Liver (tissue), 9 donors: Measurements from ENCODE around the gene PRDM12. TPM values are rescaled to one million over a fixed set of nuclear protein-coding genes. Genes with fewer than 3 reads are reported as not detected.

Source experiments
- DNase-seq: peaks from one replicate; pipeline ENCODE4 v3.0.0-alpha.2; 2017; ENCODE audit warnings: low spot score
- H3K27ac ChIP-seq, 2 donors: one replicate each; pipeline ENCODE4 v1.7.0; 2013; ENCODE audit warnings: inconsistent platforms in 2 of 2, low read length in 2 of 2, control low read depth in 1 of 2, low read depth in 1 of 2, mild to moderate bottlenecking in 1 of 2
- H3K27me3 ChIP-seq, 4 donors: one replicate each; pipeline versions ENCODE4 v1.6.1 to v1.7.0; 2013; ENCODE audit warnings: low read length in 3 of 4, inconsistent platforms in 1 of 4, mild to moderate bottlenecking in 1 of 4, moderate library complexity in 1 of 4; ENCODE audit not compliant: control insufficient read depth in 4 of 4, insufficient read depth in 4 of 4
- H3K36me3 ChIP-seq, 4 donors: one replicate each; pipeline versions ENCODE4 v1.6.1 to v1.7.0; 2013; ENCODE audit warnings: low read length in 3 of 4, mild to moderate bottlenecking in 3 of 4, low read depth in 1 of 4, moderate library complexity in 1 of 4; ENCODE audit not compliant: control insufficient read depth in 4 of 4, insufficient read depth in 3 of 4
- H3K4me1 ChIP-seq, 4 donors: one replicate each; pipeline versions ENCODE4 v1.6.1 to v1.7.0; 2013; ENCODE audit warnings: low read length in 3 of 4, mild to moderate bottlenecking in 3 of 4, moderate library complexity in 1 of 4; ENCODE audit not compliant: control insufficient read depth in 4 of 4, insufficient read depth in 4 of 4
- H3K4me3 ChIP-seq, 3 donors: one replicate each; pipeline versions ENCODE4 v1.6.1 to v1.7.0; 2013; ENCODE audit warnings: low read length in 3 of 3, control low read depth in 1 of 3, low read depth in 1 of 3, mild to moderate bottlenecking in 1 of 3
- H3K9ac ChIP-seq, 2 donors: one replicate each; pipeline ENCODE4 v1.7.0; 2013; ENCODE audit warnings: low read length in 2 of 2, mild to moderate bottlenecking in 2 of 2, moderate library complexity in 2 of 2, control low read depth in 1 of 2, low read depth in 1 of 2
- H3K9me3 ChIP-seq, 4 donors: one replicate each; pipeline versions ENCODE4 v1.6.1 to v1.7.0; 2013; ENCODE audit warnings: low read length in 3 of 4; ENCODE audit not compliant: control insufficient read depth in 4 of 4
- EGR1 ChIP-seq, 2 donors: IDR thresholded peaks; 2 replicates each; pipeline ENCODE4 v1.6.1; 2016 to 2018; ENCODE audit warnings: antibody characterized with exemption in 2 of 2, low read depth in 2 of 2
- FOXA1 ChIP-seq: IDR thresholded peaks from 2 replicates; pipeline ENCODE4 v1.6.1; 2016; ENCODE audit warnings: antibody characterized with exemption
- FOXA2 ChIP-seq: IDR thresholded peaks from 2 replicates; pipeline ENCODE4 v1.6.1; 2016; ENCODE audit warnings: antibody characterized with exemption
- GABPA ChIP-seq, 2 donors: IDR thresholded peaks in 1 of 2; conservative IDR thresholded peaks in 1 of 2; 2 replicates each; pipeline ENCODE4 v1.6.1; 2016; ENCODE audit warnings: antibody characterized with exemption in 2 of 2, mild to moderate bottlenecking in 1 of 2, moderate library complexity in 1 of 2
- HNF4A ChIP-seq, 2 donors: conservative IDR thresholded peaks; 2 replicates each; pipeline ENCODE4 v1.6.1; 2016; ENCODE audit warnings: antibody characterized with exemption in 2 of 2, mild to moderate bottlenecking in 2 of 2
- HNF4G ChIP-seq: IDR thresholded peaks from 2 replicates; pipeline ENCODE4 v1.6.1; 2016; ENCODE audit warnings: antibody characterized with exemption
- JUND ChIP-seq, 2 donors: IDR thresholded peaks; 2 replicates each; pipeline ENCODE4 v1.6.1; 2016; ENCODE audit warnings: antibody characterized with exemption in 2 of 2
- NR2F2 ChIP-seq: IDR thresholded peaks from 2 replicates; pipeline ENCODE4 v1.6.1; 2016; ENCODE audit warnings: antibody characterized with exemption
- RAD21 ChIP-seq, 2 donors: IDR thresholded peaks; 2 replicates each; pipeline ENCODE4 v1.6.1; 2016; ENCODE audit warnings: antibody characterized with exemption in 2 of 2, mild to moderate bottlenecking in 2 of 2
- RXRA ChIP-seq, 2 donors: IDR thresholded peaks; 2 replicates each; pipeline ENCODE4 v1.6.1; 2017 to 2018; ENCODE audit warnings: antibody characterized with exemption in 2 of 2, mild to moderate bottlenecking in 1 of 2
- SP1 ChIP-seq: IDR thresholded peaks from 2 replicates; pipeline ENCODE4 v1.6.1; 2018; ENCODE audit warnings: antibody characterized with exemption, mild to moderate bottlenecking
- TAF1 ChIP-seq: conservative IDR thresholded peaks from 2 replicates; pipeline ENCODE4 v1.6.1; 2016; ENCODE audit warnings: antibody characterized with exemption, mild to moderate bottlenecking
- YY1 ChIP-seq: IDR thresholded peaks from 2 replicates; pipeline ENCODE4 v1.6.1; 2016; ENCODE audit warnings: antibody characterized with exemption, mild to moderate bottlenecking
- WGBS: extraction: QIAGEN DNeasy Blood & Tissue Kit; methylation state at CpG from one replicate; pipeline ENCODE4 v1.1.7; 2013; 5-methylcytosine and 5-hydroxymethylcytosine counted together
- polyA plus RNA-seq, 2 donors: library from polyadenylated mRNA; stranded (reverse) in 1 of 2; unstranded in 1 of 2; fragments of 200-250 nt in 1 of 2; fragments of >200 nt in 1 of 2; fragmentation: Nextera tagmentation in 1 of 2; extraction: Ambion mirVana in 1 of 2; gene quantifications; one replicate each; pipeline versions ENCODE4 v1.2.1 to v1.2.3, GENCODE V29; 2013 to 2015
- total RNA-seq, 2 donors: library from RNA; depleted of rRNA; stranded (reverse); fragments of >200 nt; gene quantifications; one replicate each; pipeline ENCODE4 v1.2.3, GENCODE V29; 2014
- TF ChIP-seq, protein P1 (sequence below): IDR thresholded peaks from 2 replicates; pipeline ENCODE4 v1.6.1; 2016; ENCODE audit warnings: antibody characterized with exemption
- TF ChIP-seq, protein P2 (sequence below): IDR thresholded peaks from 2 replicates; pipeline ENCODE4 v1.6.1; 2016; ENCODE audit warnings: antibody characterized with exemption, mild to moderate bottlenecking
- TF ChIP-seq, protein P3 (sequence below): fragments of 150-350 bp; IDR thresholded peaks from 2 replicates; pipeline ENCODE4 v1.5.1; 2017; ENCODE audit warnings: improper control_type of control experiment, low read depth, low read length; ENCODE audit not compliant: missing input control
- TF ChIP-seq, protein P4 (sequence below): IDR thresholded peaks from 2 replicates; pipeline ENCODE4 v1.6.1; 2016; ENCODE audit warnings: antibody characterized with exemption
- TF ChIP-seq, protein P5 (sequence below): IDR thresholded peaks from 2 replicates; pipeline ENCODE4 v1.6.1; 2016; ENCODE audit warnings: antibody characterized with exemption
- donor health status: healthy.
- donor health status: healthy.
- donor health status: healthy.
- donor health status: healthy.
- donor health status: healthy.

The PRDM12 gene
- total RNA-seq (not detected), polyA plus RNA-seq (under 1 TPM in 1 of 2 donors, not detected in 1; 0.02 TPM)

DNA sequence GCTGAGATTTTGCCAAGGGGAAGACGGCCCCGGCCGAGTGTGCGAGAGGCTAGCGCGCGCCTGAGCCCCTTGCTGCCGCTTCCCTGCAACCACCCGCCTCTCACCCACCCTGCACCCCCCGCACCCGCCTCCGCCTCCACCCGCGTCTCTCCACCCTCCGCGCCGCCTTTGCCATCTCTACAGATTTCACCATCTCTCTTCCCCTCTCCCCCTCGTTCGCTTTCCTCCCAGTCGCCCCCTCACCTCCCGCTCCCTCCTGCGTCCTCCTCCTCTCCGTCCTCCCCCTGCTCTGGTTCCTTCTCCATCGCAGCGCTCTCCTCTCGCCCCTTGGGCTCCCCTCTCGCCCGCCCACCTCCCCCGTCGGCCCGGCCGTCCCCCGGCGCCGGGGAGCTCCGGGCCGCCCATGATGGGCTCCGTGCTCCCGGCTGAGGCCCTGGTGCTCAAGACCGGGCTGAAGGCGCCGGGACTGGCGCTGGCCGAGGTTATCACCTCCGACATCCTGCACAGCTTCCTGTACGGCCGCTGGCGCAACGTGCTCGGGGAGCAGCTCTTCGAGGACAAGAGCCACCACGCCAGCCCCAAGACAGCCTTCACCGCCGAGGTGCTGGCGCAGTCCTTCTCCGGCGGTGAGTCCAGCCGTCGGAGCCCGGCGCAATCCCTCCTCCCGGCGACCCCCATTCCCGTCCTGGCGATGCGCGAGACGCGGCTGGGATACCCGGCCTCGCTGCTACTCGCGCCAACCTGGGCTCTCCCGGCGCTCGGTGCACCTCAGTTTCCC lies at the start of gene PRDM12:
PRDM12 (plus strand) TSS at position 344 of the 778 bp plus-strand sequence; CDS start at position 404, 60 bp downstream.
- no peak within 1 kb of the TSS for H3K9ac ChIP-seq
- peaks cover 14 to 53% (median 22%) of the 10 kb centered on the region in 4 donors for H3K4me1 ChIP-seq
- H3K4me3 ChIP-seq, result peak within 1 kb of the TSS in 1 of 3 donors; percentile 9
- DNase-seq, result no peak
- WGBS, result 8% methylated on average over 76 of the region's 76 CpGs
- TF ChIP-seq, protein P1, sequence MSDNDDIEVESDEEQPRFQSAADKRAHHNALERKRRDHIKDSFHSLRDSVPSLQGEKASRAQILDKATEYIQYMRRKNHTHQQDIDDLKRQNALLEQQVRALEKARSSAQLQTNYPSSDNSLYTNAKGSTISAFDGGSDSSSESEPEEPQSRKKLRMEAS, result no peak
- TF ChIP-seq FOXA2 (no peak), SP1 (no peak), HNF4A (conservative IDR thresholded peaks at IDR 0.05) (no peak), HNF4G (no peak), GABPA (IDR thresholded peaks at IDR 0.05 in 1 of 2, conservative IDR thresholded peaks at IDR 0.05 in 1 of 2) (no peak), RXRA (IDR thresholded peaks at IDR 0.05) (no peak), TAF1 (no peak), JUND (IDR thresholded peaks at IDR 0.05) (no peak), FOXA1 (no peak), RAD21 (IDR thresholded peaks at IDR 0.05) (no peak), NR2F2 (no peak), EGR1 (IDR thresholded peaks at IDR 0.05; ENCODE audit: low read depth in 2 of 2) (no peak), YY1 (no peak)
- TF ChIP-seq, protein P2, sequence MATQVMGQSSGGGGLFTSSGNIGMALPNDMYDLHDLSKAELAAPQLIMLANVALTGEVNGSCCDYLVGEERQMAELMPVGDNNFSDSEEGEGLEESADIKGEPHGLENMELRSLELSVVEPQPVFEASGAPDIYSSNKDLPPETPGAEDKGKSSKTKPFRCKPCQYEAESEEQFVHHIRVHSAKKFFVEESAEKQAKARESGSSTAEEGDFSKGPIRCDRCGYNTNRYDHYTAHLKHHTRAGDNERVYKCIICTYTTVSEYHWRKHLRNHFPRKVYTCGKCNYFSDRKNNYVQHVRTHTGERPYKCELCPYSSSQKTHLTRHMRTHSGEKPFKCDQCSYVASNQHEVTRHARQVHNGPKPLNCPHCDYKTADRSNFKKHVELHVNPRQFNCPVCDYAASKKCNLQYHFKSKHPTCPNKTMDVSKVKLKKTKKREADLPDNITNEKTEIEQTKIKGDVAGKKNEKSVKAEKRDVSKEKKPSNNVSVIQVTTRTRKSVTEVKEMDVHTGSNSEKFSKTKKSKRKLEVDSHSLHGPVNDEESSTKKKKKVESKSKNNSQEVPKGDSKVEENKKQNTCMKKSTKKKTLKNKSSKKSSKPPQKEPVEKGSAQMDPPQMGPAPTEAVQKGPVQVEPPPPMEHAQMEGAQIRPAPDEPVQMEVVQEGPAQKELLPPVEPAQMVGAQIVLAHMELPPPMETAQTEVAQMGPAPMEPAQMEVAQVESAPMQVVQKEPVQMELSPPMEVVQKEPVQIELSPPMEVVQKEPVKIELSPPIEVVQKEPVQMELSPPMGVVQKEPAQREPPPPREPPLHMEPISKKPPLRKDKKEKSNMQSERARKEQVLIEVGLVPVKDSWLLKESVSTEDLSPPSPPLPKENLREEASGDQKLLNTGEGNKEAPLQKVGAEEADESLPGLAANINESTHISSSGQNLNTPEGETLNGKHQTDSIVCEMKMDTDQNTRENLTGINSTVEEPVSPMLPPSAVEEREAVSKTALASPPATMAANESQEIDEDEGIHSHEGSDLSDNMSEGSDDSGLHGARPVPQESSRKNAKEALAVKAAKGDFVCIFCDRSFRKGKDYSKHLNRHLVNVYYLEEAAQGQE, result no peak
- TF ChIP-seq, protein P3, sequence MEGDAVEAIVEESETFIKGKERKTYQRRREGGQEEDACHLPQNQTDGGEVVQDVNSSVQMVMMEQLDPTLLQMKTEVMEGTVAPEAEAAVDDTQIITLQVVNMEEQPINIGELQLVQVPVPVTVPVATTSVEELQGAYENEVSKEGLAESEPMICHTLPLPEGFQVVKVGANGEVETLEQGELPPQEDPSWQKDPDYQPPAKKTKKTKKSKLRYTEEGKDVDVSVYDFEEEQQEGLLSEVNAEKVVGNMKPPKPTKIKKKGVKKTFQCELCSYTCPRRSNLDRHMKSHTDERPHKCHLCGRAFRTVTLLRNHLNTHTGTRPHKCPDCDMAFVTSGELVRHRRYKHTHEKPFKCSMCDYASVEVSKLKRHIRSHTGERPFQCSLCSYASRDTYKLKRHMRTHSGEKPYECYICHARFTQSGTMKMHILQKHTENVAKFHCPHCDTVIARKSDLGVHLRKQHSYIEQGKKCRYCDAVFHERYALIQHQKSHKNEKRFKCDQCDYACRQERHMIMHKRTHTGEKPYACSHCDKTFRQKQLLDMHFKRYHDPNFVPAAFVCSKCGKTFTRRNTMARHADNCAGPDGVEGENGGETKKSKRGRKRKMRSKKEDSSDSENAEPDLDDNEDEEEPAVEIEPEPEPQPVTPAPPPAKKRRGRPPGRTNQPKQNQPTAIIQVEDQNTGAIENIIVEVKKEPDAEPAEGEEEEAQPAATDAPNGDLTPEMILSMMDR, result no peak
- TF ChIP-seq, protein P4, sequence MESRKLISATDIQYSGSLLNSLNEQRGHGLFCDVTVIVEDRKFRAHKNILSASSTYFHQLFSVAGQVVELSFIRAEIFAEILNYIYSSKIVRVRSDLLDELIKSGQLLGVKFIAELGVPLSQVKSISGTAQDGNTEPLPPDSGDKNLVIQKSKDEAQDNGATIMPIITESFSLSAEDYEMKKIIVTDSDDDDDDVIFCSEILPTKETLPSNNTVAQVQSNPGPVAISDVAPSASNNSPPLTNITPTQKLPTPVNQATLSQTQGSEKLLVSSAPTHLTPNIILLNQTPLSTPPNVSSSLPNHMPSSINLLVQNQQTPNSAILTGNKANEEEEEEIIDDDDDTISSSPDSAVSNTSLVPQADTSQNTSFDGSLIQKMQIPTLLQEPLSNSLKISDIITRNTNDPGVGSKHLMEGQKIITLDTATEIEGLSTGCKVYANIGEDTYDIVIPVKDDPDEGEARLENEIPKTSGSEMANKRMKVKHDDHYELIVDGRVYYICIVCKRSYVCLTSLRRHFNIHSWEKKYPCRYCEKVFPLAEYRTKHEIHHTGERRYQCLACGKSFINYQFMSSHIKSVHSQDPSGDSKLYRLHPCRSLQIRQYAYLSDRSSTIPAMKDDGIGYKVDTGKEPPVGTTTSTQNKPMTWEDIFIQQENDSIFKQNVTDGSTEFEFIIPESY, result no peak
- TF ChIP-seq, protein P5, sequence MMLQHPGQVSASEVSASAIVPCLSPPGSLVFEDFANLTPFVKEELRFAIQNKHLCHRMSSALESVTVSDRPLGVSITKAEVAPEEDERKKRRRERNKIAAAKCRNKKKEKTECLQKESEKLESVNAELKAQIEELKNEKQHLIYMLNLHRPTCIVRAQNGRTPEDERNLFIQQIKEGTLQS, result no peak
- peaks cover 7 to 22% (median 10%) of the 10 kb centered on the region in 4 donors for H3K27me3 ChIP-seq
- H3K9me3 ChIP-seq, result no peaks in the 10 kb centered on the region
- no peaks in the 10 kb centered on the region for H3K36me3 ChIP-seq
- no peak within 1 kb of the TSS for H3K27ac ChIP-seq
